HCT116 (cell line): Measurements from ENCODE around the gene PRSS22.

Source experiments
- CEBPB ChIP-seq: IDR thresholded peaks from 2 replicates; pipeline ENCODE4 v1.6.1; 2012; ENCODE audit warnings: low read depth
- EZH2 ChIP-seq: fragments of 200-600 bp; sonication (generic); IDR thresholded peaks from 2 replicates; pipeline ENCODE4 v1.6.1; 2017; ENCODE audit warnings: antibody characterized with exemption, mixed run types
- FOSL1 ChIP-seq: IDR thresholded peaks from 2 replicates; pipeline ENCODE4 v1.6.1; 2012; ENCODE audit warnings: low read depth
- JUND ChIP-seq: IDR thresholded peaks from 2 replicates; pipeline ENCODE4 v1.6.1; 2012
- MAX ChIP-seq: IDR thresholded peaks from 2 replicates; pipeline ENCODE4 v1.6.1; 2012
- POLR2A ChIP-seq: IDR thresholded peaks from 2 replicates; pipeline ENCODE4 v1.7.0; 2011; ENCODE audit warnings: borderline replicate concordance; ENCODE audit not compliant: insufficient read depth, insufficient read length; ENCODE audit errors: extremely low read depth
- POLR2AphosphoS5 ChIP-seq: IDR thresholded peaks from 2 replicates; pipeline ENCODE4 v1.6.1; 2011; ENCODE audit warnings: mild to moderate bottlenecking, low read depth, low read length, moderate library complexity
- RAD21 ChIP-seq: IDR thresholded peaks from 2 replicates; pipeline ENCODE4 v1.6.1; 2012; ENCODE audit warnings: low read depth, mild to moderate bottlenecking
- SIN3A ChIP-seq: IDR thresholded peaks from 2 replicates; pipeline ENCODE4 v1.6.1; 2012; ENCODE audit warnings: low read depth
- SP1 ChIP-seq: IDR thresholded peaks from 2 replicates; pipeline ENCODE4 v1.6.1; 2012; ENCODE audit warnings: low read depth
- SRF ChIP-seq: IDR thresholded peaks from 2 replicates; pipeline ENCODE4 v1.6.1; 2012; ENCODE audit warnings: low read depth
- YY1 ChIP-seq: IDR thresholded peaks from 2 replicates; pipeline ENCODE4 v1.6.1; 2011; ENCODE audit warnings: low read length, low read depth, moderate library complexity, mild to moderate bottlenecking; ENCODE audit not compliant: insufficient replicate concordance; ENCODE audit errors: extremely low read depth
- ZBTB33 ChIP-seq: IDR thresholded peaks from 2 replicates; pipeline ENCODE4 v1.6.1; 2011; ENCODE audit warnings: mild to moderate bottlenecking, low read length, moderate library complexity; ENCODE audit not compliant: insufficient replicate concordance; ENCODE audit errors: extremely low read depth
- TF ChIP-seq, protein P1 (sequence below), 3 experiments: fragments of 200-600 bp in 1 of 3; sonication (generic) in 1 of 3; IDR thresholded peaks in 2 of 3; conservative IDR thresholded peaks in 1 of 3; 2 replicates each; pipeline ENCODE4 v1.5.1; 2012 to 2017; ENCODE audit warnings: low read depth in 2 of 3, low read length in 2 of 3, antibody characterized with exemption in 1 of 3, borderline replicate concordance in 1 of 3, control low read depth in 1 of 3, mild to moderate bottlenecking in 1 of 3, mixed read lengths in 1 of 3, mixed run types in 1 of 3, moderate library complexity in 1 of 3; ENCODE audit not compliant: insufficient read depth in 1 of 3

DNA sequence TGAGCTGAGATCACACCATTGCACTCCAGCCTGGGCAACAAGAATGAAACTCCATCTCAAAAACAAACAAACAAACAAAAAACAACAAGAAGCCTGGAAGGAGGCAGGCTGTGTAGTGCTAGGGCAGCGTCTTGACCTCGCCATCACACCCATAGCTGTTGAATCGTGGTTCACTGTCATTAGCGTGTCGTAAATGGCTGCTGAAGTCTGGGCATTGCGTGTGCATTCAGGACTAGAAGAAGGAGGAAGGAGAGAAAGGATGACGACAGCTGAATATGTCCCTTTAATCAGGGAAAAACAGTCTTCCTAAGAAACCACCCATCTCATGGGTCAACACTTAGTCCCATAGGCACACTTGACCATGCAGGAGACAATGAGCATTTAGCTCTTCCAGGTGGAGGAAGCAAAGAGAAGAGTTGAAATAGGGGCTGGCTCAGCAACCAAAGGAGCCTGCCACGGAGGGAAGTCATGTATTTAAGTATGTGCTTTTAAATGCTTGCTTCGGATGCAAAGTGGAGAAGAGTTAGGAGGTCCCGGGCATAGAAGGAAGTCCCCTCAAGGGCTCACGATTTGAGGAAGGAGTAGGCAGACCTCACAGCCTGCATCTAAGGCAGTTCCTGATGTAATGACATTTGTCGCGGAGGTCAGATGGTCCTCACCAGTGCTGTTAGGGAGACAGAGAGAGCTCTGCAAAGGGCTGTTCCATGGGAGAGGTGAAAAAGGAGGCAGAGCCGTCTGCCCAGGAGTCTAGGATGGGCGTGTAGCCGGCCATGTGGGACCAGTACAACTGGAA lies 8.8 kb downstream of the PRSS22 start:
- TF ChIP-seq, protein P1, sequence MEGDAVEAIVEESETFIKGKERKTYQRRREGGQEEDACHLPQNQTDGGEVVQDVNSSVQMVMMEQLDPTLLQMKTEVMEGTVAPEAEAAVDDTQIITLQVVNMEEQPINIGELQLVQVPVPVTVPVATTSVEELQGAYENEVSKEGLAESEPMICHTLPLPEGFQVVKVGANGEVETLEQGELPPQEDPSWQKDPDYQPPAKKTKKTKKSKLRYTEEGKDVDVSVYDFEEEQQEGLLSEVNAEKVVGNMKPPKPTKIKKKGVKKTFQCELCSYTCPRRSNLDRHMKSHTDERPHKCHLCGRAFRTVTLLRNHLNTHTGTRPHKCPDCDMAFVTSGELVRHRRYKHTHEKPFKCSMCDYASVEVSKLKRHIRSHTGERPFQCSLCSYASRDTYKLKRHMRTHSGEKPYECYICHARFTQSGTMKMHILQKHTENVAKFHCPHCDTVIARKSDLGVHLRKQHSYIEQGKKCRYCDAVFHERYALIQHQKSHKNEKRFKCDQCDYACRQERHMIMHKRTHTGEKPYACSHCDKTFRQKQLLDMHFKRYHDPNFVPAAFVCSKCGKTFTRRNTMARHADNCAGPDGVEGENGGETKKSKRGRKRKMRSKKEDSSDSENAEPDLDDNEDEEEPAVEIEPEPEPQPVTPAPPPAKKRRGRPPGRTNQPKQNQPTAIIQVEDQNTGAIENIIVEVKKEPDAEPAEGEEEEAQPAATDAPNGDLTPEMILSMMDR (IDR thresholded peaks at IDR 0.05 in 2 of 3, conservative IDR thresholded peaks at IDR 0.05 in 1 of 3; ENCODE audit: borderline replicate concordance in 1 of 3, insufficient read depth in 1 of 3, low read depth in 2 of 3, low read length in 2 of 3), result no peak
- no peak for TF ChIP-seq POLR2A
- no peak for TF ChIP-seq SP1
- TF ChIP-seq EZH2, result no peak
- TF ChIP-seq MAX, result no peak
- TF ChIP-seq SRF, result no peak
- no peak for TF ChIP-seq POLR2AphosphoS5
- no peak for TF ChIP-seq SIN3A
- no peak for TF ChIP-seq RAD21
- no peak for TF ChIP-seq ZBTB33
- no peak for TF ChIP-seq CEBPB
- no peak for TF ChIP-seq FOSL1
- no peak for TF ChIP-seq JUND
- TF ChIP-seq YY1, result no peak
